ENCODE measurements around the gene TM6SF1. TPM values are rescaled to one million over a fixed set of nuclear protein-coding genes. Genes with fewer than 3 reads are reported as not detected.
"Not testable (repeated sequence)": the region's sequence is repeated elsewhere in the genome, so short reads cannot be mapped to it uniquely, and the experiment has no call there.

TM6SF1 gene
- total and polyA plus RNA-seq, 9 donors: 0.76 to 5.9 (median 2.9) TPM

DNA sequence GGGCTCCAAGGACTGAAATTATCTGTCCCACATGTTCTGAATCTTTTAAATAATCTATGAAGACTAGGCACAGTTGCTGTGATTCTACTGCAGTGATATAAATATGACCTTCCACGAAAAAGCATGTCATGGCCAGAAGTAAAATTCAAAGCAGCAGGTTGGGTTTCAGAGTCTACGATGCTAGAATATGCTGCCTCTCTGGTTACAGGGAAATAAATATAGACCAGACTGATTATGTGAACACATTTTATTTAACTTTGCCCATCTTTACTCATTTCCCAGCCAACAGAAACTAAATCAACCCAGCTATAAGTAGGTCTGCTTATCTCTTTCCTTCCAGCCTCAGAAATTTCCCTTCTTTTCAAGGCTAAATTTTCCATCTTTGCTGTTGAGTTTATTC lies 19.9 kb upstream of the TM6SF1 start:
- WGBS, 3 donors: 9 to 42% (median 11%) methylated on average over 2 of the region's 2 CpGs
- intact Hi-C loops (cut with DNase I): no loop called here
- Histone ChIP-seq H3K4me3 (no peak overlapping the region), H3K27me3 (no peaks in the 10 kb centered on the region), H3K27ac (no peak overlapping the region), H3K4me1 (ENCODE audit: insufficient read depth) (no peaks in the 10 kb centered on the region), H3K9me3 (no peaks in the 10 kb centered on the region), H3K36me3 (no peaks in the 10 kb centered on the region)
- no peak for DNase-seq
- TF ChIP-seq, protein P1, sequence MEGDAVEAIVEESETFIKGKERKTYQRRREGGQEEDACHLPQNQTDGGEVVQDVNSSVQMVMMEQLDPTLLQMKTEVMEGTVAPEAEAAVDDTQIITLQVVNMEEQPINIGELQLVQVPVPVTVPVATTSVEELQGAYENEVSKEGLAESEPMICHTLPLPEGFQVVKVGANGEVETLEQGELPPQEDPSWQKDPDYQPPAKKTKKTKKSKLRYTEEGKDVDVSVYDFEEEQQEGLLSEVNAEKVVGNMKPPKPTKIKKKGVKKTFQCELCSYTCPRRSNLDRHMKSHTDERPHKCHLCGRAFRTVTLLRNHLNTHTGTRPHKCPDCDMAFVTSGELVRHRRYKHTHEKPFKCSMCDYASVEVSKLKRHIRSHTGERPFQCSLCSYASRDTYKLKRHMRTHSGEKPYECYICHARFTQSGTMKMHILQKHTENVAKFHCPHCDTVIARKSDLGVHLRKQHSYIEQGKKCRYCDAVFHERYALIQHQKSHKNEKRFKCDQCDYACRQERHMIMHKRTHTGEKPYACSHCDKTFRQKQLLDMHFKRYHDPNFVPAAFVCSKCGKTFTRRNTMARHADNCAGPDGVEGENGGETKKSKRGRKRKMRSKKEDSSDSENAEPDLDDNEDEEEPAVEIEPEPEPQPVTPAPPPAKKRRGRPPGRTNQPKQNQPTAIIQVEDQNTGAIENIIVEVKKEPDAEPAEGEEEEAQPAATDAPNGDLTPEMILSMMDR (IDR thresholded peaks at IDR 0.05): no peak
- TF ChIP-seq EP300 (IDR thresholded peaks at IDR 0.05): no peak

DNA sequence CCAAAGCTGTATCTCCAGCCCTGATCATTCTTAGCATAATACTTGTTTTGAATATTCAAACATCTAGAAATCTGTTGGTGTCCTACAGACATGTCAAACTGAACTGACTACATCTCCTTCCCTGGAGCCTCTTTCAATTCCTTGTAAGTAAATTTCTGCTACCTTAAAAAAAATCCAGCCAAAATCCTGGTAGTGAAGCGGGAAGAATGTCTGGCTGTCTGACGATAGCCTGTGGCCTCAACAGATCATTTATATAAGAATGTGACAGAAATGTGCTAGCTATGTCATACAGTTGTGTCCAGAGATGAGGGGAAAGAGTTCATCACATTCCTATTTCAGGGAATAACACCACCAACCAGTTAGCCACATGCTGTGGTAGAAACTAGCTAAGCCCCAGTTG lies 18.6 kb upstream of the TM6SF1 start:
- 74 to 79% (median 79%) methylated on average over 2 of the region's 2 CpGs for WGBS, 3 donors
- intact Hi-C loops (cut with DNase I): no loop called here
- TF ChIP-seq EP300 (IDR thresholded peaks at IDR 0.05): no peak
- no peak for TF ChIP-seq POLR2A (IDR thresholded peaks at IDR 0.05)
- TF ChIP-seq, protein P1 (IDR thresholded peaks at IDR 0.05): no peak

DNA sequence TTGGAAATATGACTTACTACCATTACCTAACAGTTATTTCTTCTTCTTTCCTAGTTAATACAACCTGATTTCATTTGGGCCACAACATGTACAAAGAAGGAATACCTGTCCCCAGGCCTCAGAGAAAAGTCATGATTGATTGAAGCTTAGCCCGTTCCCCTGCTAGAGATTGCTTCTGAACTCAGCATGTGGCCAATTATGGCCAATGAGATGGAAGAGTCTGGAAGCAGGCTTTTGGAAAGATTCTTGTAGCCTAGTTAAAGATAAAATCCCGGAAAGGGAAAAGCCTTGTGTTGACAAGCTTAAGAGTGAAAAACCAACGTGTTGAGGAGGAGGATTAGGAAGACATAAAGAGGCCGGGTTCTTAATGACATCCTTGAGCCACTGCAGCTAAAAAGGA lies 17.0 kb upstream of the TM6SF1 start:
- H3K27me3 ChIP-seq: no peaks in the 10 kb centered on the region
- H3K9me3 ChIP-seq: no peaks in the 10 kb centered on the region
- H3K36me3 ChIP-seq: no peaks in the 10 kb centered on the region
- no peaks in the 10 kb centered on the region for H3K4me1 ChIP-seq (ENCODE audit: insufficient read depth)
- 40 to 49% (median 40%) methylated on average over 4 of the region's 4 CpGs for WGBS, 3 donors
- H3K27ac ChIP-seq: no peak overlapping the region
- no peak for TF ChIP-seq EP300 (IDR thresholded peaks at IDR 0.05)
- TF ChIP-seq POLR2A (IDR thresholded peaks at IDR 0.05): no peak
- TF ChIP-seq, protein P1 (IDR thresholded peaks at IDR 0.05): no peak
- intact Hi-C loops (cut with DNase I): no loop called here
- no peak for DNase-seq
- no peak overlapping the region for H3K4me3 ChIP-seq

More for the DNA sequence above, 18.6 kb upstream of the TM6SF1 start:
- Histone ChIP-seq H3K4me3 (no peak overlapping the region), H3K4me1 (ENCODE audit: insufficient read depth) (no peaks in the 10 kb centered on the region), H3K36me3 (no peaks in the 10 kb centered on the region), H3K27ac (no peak overlapping the region), H3K27me3 (no peaks in the 10 kb centered on the region), H3K9me3 (no peaks in the 10 kb centered on the region)
- DNase-seq: no peak

DNA sequence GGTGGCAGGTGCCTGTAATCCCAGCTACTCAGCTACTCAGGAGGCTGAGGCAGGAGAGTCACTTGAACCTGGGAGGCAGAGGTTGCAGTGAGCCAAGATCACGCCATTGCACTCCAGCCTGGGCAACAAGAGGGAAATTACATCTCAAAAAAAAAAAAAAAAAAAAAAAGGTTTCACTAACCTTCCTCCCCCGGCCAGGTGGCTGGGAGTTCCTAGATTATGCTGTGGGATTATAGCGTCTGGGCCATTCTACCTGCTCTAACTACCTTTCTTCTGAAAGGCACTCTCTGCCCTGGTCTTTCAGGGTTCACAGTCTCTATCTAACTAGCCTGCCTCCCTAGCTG lies 15.5 kb upstream of the TM6SF1 start:
- intact Hi-C loops (cut with DNase I); H3K36me3 ChIP-seq; H3K27ac ChIP-seq; H3K4me1 ChIP-seq (ENCODE audit: insufficient read depth); H3K9me3 ChIP-seq; H3K4me3 ChIP-seq; H3K27me3 ChIP-seq; DNase-seq: not testable (repeated sequence)
- 66 to 77% (median 67%) methylated on average over 3 of the region's 3 CpGs for WGBS, 3 donors

DNA sequence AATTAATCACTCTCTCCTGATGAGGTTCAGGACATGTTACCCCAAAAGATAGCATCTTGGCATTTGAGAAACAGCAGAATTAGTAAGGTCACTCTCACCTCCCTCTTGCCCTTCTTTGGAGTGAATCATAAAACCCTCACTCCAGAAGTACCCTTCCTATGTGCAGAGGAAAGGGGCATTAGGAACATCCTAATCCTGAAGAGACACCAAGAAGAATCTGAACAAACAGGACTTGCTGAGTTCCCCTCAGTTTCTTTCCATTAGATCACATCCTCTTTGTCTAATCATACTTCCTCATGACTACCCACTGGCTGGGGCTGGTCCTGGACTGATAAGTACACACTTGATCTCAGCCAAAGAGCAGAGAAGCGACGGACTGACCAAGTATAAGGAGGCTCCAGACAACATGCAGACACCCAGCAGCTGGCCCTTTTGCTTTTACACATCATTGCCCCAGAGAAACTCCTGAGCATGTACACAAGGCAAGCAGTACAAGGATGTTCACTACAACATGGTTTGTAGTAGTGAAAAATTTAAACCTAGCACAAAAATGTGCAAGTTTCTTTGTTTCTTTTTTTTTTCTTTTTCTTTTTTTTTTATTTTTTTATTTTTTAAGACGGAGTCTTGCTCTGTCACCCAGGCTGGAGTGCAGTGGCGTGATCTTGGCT lies 15.0 kb upstream of the TM6SF1 start:
- TF ChIP-seq, protein P1 (IDR thresholded peaks at IDR 0.05): no peak
- no peak for TF ChIP-seq EP300 (IDR thresholded peaks at IDR 0.05)
- no peak for TF ChIP-seq POLR2A (IDR thresholded peaks at IDR 0.05)
- DNase-seq: no peak
- Histone ChIP-seq H3K9me3 (no peaks in the 10 kb centered on the region), H3K36me3 (no peaks in the 10 kb centered on the region), H3K27me3 (no peaks in the 10 kb centered on the region), H3K4me1 (ENCODE audit: insufficient read depth) (no peaks in the 10 kb centered on the region), H3K4me3 (no peak overlapping the region), H3K27ac (no peak overlapping the region)
- 53 to 55% (median 54%) methylated on average over 4 of the region's 4 CpGs for WGBS, 3 donors
- intact Hi-C loops (cut with DNase I): no loop called here

All from ovary (tissue), 9 donors.